Measurements from ENCODE around the gene TOP2A. TPM values are rescaled to one million over a fixed set of nuclear protein-coding genes. Genes with fewer than 3 reads are reported as not detected.

TOP2A gene
- total RNA-seq, 1 donor = 14.5 TPM

DNA sequence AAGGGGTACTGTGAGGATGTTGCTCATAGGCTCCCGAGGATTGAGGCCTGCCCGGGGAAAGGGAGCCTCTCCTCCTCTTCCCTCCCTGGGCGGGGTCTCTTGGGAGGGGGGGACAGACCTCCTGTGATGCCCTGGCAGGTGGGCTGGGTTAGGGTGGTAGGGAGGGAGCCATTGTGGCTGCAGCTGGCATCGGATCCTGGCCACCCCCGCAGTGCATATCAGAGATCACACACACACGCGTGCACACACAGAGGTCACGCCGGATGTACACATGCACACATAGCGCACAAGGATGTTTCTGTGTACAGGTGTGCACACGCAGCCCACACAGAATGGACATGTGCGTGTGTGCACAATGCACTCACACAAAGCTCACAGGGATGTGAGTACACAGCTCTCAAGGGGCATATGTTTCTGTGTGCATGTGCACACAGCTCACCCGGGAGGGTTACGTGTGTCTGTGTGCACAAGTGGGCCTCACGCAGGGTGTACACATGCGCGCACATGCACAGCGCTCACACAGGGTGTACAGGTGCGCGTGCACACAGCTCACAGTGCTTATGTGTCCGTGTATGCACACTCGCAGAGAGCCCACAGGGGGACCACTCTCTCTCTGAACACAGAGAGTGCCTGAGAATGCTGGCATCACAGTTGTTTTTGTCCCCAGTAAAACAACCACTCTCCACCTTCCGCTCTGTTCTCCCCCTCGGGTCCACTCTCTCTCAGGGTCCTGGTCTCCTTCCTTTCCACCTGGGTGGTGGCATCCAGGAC lies 55.6 kb downstream of the TOP2A start:
- Histone ChIP-seq H3K9me3 (ENCODE audit: low read depth, low read length) (no peaks in the 10 kb centered on the region), H3K4me1 (ENCODE audit: insufficient read depth, low read length) (peaks cover 16% of the 10 kb centered on the region), H3K27me3 (ENCODE audit: insufficient read depth, low read length) (no peaks in the 10 kb centered on the region), H3K4me3 (ENCODE audit: insufficient read depth, low read length) (peak overlapping the region; percentile 77), H2AFZ (ENCODE audit: low read length) (peak overlapping the region; percentile 47), H3K36me3 (ENCODE audit: insufficient read depth, low read length) (no peaks in the 10 kb centered on the region), H3K27ac (ENCODE audit: low read depth, low read length) (no peak overlapping the region), H4K20me1 (ENCODE audit: insufficient read depth, low read length) (peaks cover 5% of the 10 kb centered on the region), H3K79me2 (ENCODE audit: insufficient read depth, low read length) (peaks cover 6% of the 10 kb centered on the region), H3K4me2 (ENCODE audit: insufficient read depth, low read length) (peak overlapping the region; percentile 78)
- TF ChIP-seq, protein P1, sequence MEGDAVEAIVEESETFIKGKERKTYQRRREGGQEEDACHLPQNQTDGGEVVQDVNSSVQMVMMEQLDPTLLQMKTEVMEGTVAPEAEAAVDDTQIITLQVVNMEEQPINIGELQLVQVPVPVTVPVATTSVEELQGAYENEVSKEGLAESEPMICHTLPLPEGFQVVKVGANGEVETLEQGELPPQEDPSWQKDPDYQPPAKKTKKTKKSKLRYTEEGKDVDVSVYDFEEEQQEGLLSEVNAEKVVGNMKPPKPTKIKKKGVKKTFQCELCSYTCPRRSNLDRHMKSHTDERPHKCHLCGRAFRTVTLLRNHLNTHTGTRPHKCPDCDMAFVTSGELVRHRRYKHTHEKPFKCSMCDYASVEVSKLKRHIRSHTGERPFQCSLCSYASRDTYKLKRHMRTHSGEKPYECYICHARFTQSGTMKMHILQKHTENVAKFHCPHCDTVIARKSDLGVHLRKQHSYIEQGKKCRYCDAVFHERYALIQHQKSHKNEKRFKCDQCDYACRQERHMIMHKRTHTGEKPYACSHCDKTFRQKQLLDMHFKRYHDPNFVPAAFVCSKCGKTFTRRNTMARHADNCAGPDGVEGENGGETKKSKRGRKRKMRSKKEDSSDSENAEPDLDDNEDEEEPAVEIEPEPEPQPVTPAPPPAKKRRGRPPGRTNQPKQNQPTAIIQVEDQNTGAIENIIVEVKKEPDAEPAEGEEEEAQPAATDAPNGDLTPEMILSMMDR (IDR thresholded peaks at IDR 0.05; ENCODE audit: extremely low read depth, low read depth, low read length) = no peak
- DNase-seq (ENCODE audit: insufficient read length, low spot score, missing footprints) = peak; percentile 78

DNA sequence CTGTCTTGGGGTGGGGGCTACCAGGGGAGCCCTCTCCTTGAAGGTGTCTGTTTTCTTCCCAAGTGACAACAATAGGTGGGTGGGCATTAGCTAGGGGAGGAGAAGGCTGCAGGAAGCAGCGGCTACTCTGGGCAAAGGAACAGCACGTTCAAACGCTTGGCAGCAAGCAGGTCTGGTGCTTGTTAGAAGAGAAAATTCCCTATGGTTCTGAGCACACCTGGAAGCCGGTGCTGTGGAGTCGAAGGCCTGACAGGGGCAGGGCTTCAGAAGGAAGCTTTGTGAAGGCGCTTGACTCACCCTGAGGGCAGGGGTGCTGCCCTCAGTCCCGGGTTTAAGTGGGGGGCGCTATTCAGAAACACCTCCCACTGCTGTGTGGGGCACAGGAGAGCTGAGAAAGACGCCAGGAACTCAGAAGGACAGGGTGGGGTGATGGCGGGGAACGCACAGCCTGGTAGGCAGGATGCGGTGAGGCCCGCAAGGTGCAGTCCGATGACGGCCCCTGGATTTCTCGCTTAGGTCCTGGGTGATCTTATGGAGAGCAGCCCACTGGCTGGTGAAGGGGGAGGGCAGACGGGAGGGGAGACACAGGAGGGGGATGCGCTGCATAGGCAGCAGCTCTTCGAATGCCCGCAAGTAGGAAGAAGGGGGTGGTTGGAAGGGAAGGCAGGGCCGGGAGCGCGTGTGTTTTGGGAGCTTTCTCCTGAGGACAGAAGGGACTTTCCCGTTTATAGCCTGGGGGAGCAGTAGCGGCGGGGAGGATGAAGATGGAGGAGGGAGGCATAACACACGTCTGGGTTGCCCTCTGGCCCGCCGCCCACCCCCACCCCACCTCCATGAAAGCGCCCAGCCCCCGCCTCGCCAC lies 56.4 kb downstream of the TOP2A start:
- Histone ChIP-seq H3K4me3 (ENCODE audit: insufficient read depth, low read length) (no peak overlapping the region), H3K4me1 (ENCODE audit: insufficient read depth, low read length) (peaks cover 16% of the 10 kb centered on the region), H3K4me2 (ENCODE audit: insufficient read depth, low read length) (no peak overlapping the region), H3K9me3 (ENCODE audit: low read depth, low read length) (no peaks in the 10 kb centered on the region), H3K36me3 (ENCODE audit: insufficient read depth, low read length) (no peaks in the 10 kb centered on the region), H3K79me2 (ENCODE audit: insufficient read depth, low read length) (peaks cover 6% of the 10 kb centered on the region), H2AFZ (ENCODE audit: low read length) (no peak overlapping the region), H3K27me3 (ENCODE audit: insufficient read depth, low read length) (no peaks in the 10 kb centered on the region), H3K27ac (ENCODE audit: low read depth, low read length) (no peak overlapping the region), H4K20me1 (ENCODE audit: insufficient read depth, low read length) (peaks cover 3% of the 10 kb centered on the region)
- TF ChIP-seq, protein P1 (IDR thresholded peaks at IDR 0.05; ENCODE audit: extremely low read depth, low read depth, low read length) = no peak
- peak; percentile 75 for DNase-seq (ENCODE audit: insufficient read length, low spot score, missing footprints)

DNA sequence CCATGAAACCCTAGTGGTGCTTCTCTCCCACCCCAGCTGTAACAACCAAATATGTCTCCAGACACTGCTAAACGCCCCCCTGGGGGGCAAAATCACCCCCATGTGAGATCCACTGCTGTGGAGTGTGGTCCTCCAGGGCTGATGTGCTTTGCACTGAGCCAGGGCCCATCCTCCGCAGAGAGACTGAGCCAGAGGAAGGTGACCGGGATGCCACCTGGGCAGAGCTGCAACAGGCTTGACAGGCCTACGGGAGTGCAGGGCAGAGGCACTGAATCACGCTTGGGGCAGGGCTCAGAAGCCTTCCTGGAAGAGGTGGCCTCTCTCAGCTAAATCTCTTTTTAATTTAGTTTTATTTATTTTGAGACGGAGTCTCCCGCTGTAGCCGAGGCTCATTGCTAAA lies 57.6 kb downstream of the TOP2A start:
- TF ChIP-seq, protein P1 (IDR thresholded peaks at IDR 0.05; ENCODE audit: extremely low read depth, low read depth, low read length) = no peak
- Histone ChIP-seq H3K4me3 (ENCODE audit: insufficient read depth, low read length) (no peak overlapping the region), H3K36me3 (ENCODE audit: insufficient read depth, low read length) (peaks cover 6% of the 10 kb centered on the region), H2AFZ (ENCODE audit: low read length) (no peak overlapping the region), H3K27me3 (ENCODE audit: insufficient read depth, low read length) (no peaks in the 10 kb centered on the region), H3K4me2 (ENCODE audit: insufficient read depth, low read length) (no peak overlapping the region), H3K4me1 (ENCODE audit: insufficient read depth, low read length) (peaks cover 16% of the 10 kb centered on the region), H3K27ac (ENCODE audit: low read depth, low read length) (no peak overlapping the region), H3K9me3 (ENCODE audit: low read depth, low read length) (no peaks in the 10 kb centered on the region), H4K20me1 (ENCODE audit: insufficient read depth, low read length) (peaks cover 4% of the 10 kb centered on the region), H3K79me2 (ENCODE audit: insufficient read depth, low read length) (peaks cover 6% of the 10 kb centered on the region)
- peak; percentile 46 for DNase-seq (ENCODE audit: insufficient read length, low spot score, missing footprints)

Measured in osteoblast (primary cell).